ENCODE measurements around the gene GTF2F2. TPM values are rescaled to one million over a fixed set of nuclear protein-coding genes. Genes with fewer than 3 reads are reported as not detected.

GTF2F2 gene
- total RNA-seq, 1 donor from 2014 or later: 19.9 TPM

GRCh38 chr13:45219938-45220375 is 99.6 kb downstream of the GTF2F2 start:
- Mint-ChIP-seq H3K9me3 (no peaks in the 10 kb centered on the region), H3K27ac (no peak overlapping the region), H3K36me3 (peaks cover 10% of the 10 kb centered on the region), H3K27me3 (ENCODE audit: low read depth) (no peaks in the 10 kb centered on the region), H3K4me3 (no peak overlapping the region), H3K4me1 (peaks cover 14% of the 10 kb centered on the region)
- TF ChIP-seq CTCF (IDR thresholded peaks at IDR 0.05; ENCODE audit: unreplicated experiment): no peak
- DNase-seq (ENCODE audit: low spot score in 2 of 2, unreplicated experiment in 2 of 2): no peak

- no peak overlapping the region for H3K27ac Mint-ChIP-seq
- no peaks in the 10 kb centered on the region for H3K27me3 Mint-ChIP-seq (ENCODE audit: low read depth)
- H3K4me3 Mint-ChIP-seq: no peak overlapping the region
- no peak for TF ChIP-seq CTCF (IDR thresholded peaks at IDR 0.05; ENCODE audit: unreplicated experiment)
- H3K36me3 Mint-ChIP-seq: peaks cover 10% of the 10 kb centered on the region
- no peak for DNase-seq (ENCODE audit: low spot score in 2 of 2, unreplicated experiment in 2 of 2)
- no peaks in the 10 kb centered on the region for H3K9me3 Mint-ChIP-seq
- H3K4me1 Mint-ChIP-seq: peaks cover 14% of the 10 kb centered on the region
Measured at GRCh38 chr13:45220403-45220802, 100.1 kb downstream of the GTF2F2 start.

- H3K36me3 Mint-ChIP-seq: peaks cover 1% of the 10 kb centered on the region
- H3K4me3 Mint-ChIP-seq: no peak overlapping the region
- H3K9me3 Mint-ChIP-seq: no peaks in the 10 kb centered on the region
- no peak for DNase-seq (ENCODE audit: low spot score in 2 of 2, unreplicated experiment in 2 of 2)
- no peak overlapping the region for H3K27ac Mint-ChIP-seq
- no peaks in the 10 kb centered on the region for H3K27me3 Mint-ChIP-seq (ENCODE audit: low read depth)
- TF ChIP-seq CTCF (IDR thresholded peaks at IDR 0.05; ENCODE audit: unreplicated experiment): no peak
- peaks cover 14% of the 10 kb centered on the region for H3K4me1 Mint-ChIP-seq
Measured at GRCh38 chr13:45222516-45222915, 102.2 kb downstream of the GTF2F2 start.

- Mint-ChIP-seq H3K4me1 (peaks cover 10% of the 10 kb centered on the region), H3K4me3 (no peak overlapping the region), H3K27ac (no peak overlapping the region), H3K36me3 (peaks cover under 1% of the 10 kb centered on the region), H3K27me3 (ENCODE audit: low read depth) (no peaks in the 10 kb centered on the region), H3K9me3 (no peaks in the 10 kb centered on the region)
- DNase-seq (ENCODE audit: low spot score in 2 of 2, unreplicated experiment in 2 of 2): no peak
- no peak for TF ChIP-seq CTCF (IDR thresholded peaks at IDR 0.05; ENCODE audit: unreplicated experiment)
Measured at GRCh38 chr13:45222919-45223318, 102.6 kb downstream of the GTF2F2 start.

- DNase-seq (ENCODE audit: low spot score in 2 of 2, unreplicated experiment in 2 of 2): no peak
- no peak for TF ChIP-seq CTCF (IDR thresholded peaks at IDR 0.05; ENCODE audit: unreplicated experiment)
- no peak overlapping the region for H3K4me3 Mint-ChIP-seq
- peaks cover 7% of the 10 kb centered on the region for H3K36me3 Mint-ChIP-seq
- peaks cover under 1% of the 10 kb centered on the region for H3K9me3 Mint-ChIP-seq
- no peak overlapping the region for H3K27ac Mint-ChIP-seq
- H3K4me1 Mint-ChIP-seq: peaks cover 3% of the 10 kb centered on the region
- no peaks in the 10 kb centered on the region for H3K27me3 Mint-ChIP-seq (ENCODE audit: low read depth)
Measured at GRCh38 chr13:45224176-45224575, 103.9 kb downstream of the GTF2F2 start.

- peaks cover 3% of the 10 kb centered on the region for H3K4me1 Mint-ChIP-seq
- H3K9me3 Mint-ChIP-seq: peaks cover 4% of the 10 kb centered on the region
- no peak for DNase-seq (ENCODE audit: low spot score in 2 of 2, unreplicated experiment in 2 of 2)
- H3K27ac Mint-ChIP-seq: no peak overlapping the region
- no peaks in the 10 kb centered on the region for H3K27me3 Mint-ChIP-seq (ENCODE audit: low read depth)
- H3K36me3 Mint-ChIP-seq: peaks cover 11% of the 10 kb centered on the region
- no peak for TF ChIP-seq CTCF (IDR thresholded peaks at IDR 0.05; ENCODE audit: unreplicated experiment)
- H3K4me3 Mint-ChIP-seq: no peak overlapping the region
Measured at GRCh38 chr13:45225370-45225769, 105.1 kb downstream of the GTF2F2 start.
